HepG2 (cell line): ENCODE results near the gene SLC4A2. TPM values are rescaled to one million over a fixed set of nuclear protein-coding genes. Genes with fewer than 3 reads are reported as not detected.

Experiments used
- PAF1 ChIP-seq: IDR thresholded peaks from 2 replicates; pipeline ENCODE4 v1.6.1; 2016; ENCODE audit warnings: missing genetic modification reagents, missing compliant biosample characterization
- TMF1 ChIP-seq: sonication (generic); formaldehyde crosslinking; IDR thresholded peaks from 2 replicates; pipeline ENCODE4 v1.8.1; 2022; ENCODE audit warnings: low read depth, missing genetic modification reagents
- ZNF292 ChIP-seq: sonication (generic); formaldehyde crosslinking; IDR thresholded peaks from 2 replicates; pipeline ENCODE4 v1.8.1; 2022; ENCODE audit warnings: mild to moderate bottlenecking, low read depth, missing genetic modification reagents, borderline replicate concordance
- ZNF30 ChIP-seq: sonication (generic); formaldehyde crosslinking; IDR thresholded peaks from 2 replicates; pipeline ENCODE4 v1.5.0; 2020; ENCODE audit warnings: mild to moderate bottlenecking, missing genetic modification reagents
- ZNF317 ChIP-seq: sonication (generic); formaldehyde crosslinking; IDR thresholded peaks from 2 replicates; pipeline ENCODE4 v1.5.0; 2020; ENCODE audit warnings: mild to moderate bottlenecking, missing genetic modification reagents
- ZNF550 ChIP-seq: sonication (generic); formaldehyde crosslinking; IDR thresholded peaks from 2 replicates; pipeline ENCODE4 v1.4.0; 2020; ENCODE audit warnings: mild to moderate bottlenecking, missing genetic modification reagents, borderline replicate concordance
- ZNF577 ChIP-seq: sonication (generic); formaldehyde crosslinking; IDR thresholded peaks from 2 replicates; pipeline ENCODE4 v1.4.0; 2020; ENCODE audit warnings: mild to moderate bottlenecking, low read depth, missing genetic modification reagents, borderline replicate concordance
- ZNF672 ChIP-seq: sonication (generic); formaldehyde crosslinking; IDR thresholded peaks from 2 replicates; pipeline ENCODE4 v1.8.1; 2022; ENCODE audit warnings: missing genetic modification reagents
- ZSCAN25 ChIP-seq: sonication (generic); formaldehyde crosslinking; IDR thresholded peaks from 2 replicates; pipeline ENCODE4 v1.8.0; 2022; ENCODE audit warnings: mild to moderate bottlenecking, missing genetic modification reagents
- ZZZ3 ChIP-seq: sonication (generic); formaldehyde crosslinking; IDR thresholded peaks from 2 replicates; pipeline ENCODE4 v1.4.0; 2020; ENCODE audit warnings: missing genetic modification reagents, mild to moderate bottlenecking, borderline replicate concordance
- polyA plus RNA-seq, 8 experiments: library from polyadenylated mRNA; depleted of rRNA in 3 of 8; stranded (reverse) in 7 of 8; unstranded in 1 of 8; fragments of >200 nt; fragmentation: Illumina TruSeq in 4 of 8; extraction: Trizol in 4 of 8; gene quantifications; 2 replicates each; pipeline versions ENCODE4 v1.2.1 to v1.2.3, GENCODE V29; 2011 to 2016; ENCODE audit warnings: low read depth in 4 of 8, missing spikeins in 1 of 8, mixed read lengths in 1 of 8; ENCODE audit not compliant: insufficient read depth in 1 of 8
- total RNA-seq, 5 experiments: library from RNA; depleted of rRNA; stranded (reverse); fragments of >200 nt; fragmentation: Illumina TruSeq; extraction: Trizol; gene quantifications; 2 replicates each; pipeline ENCODE4 v1.2.3, GENCODE V29; 2016; ENCODE audit warnings: low read depth in 1 of 5
- TF ChIP-seq, protein P1 (sequence below), 2 experiments: sonication (generic) in 1 of 2; formaldehyde crosslinking in 1 of 2; IDR thresholded peaks; 2 replicates each; pipeline versions ENCODE4 v1.4.0 to v1.6.1; 2016 to 2020; ENCODE audit warnings: borderline replicate concordance in 1 of 2, low read depth in 1 of 2, mild to moderate bottlenecking in 1 of 2, missing genetic modification reagents in 1 of 2
- TF ChIP-seq, protein P2 (sequence below): sonication (generic); formaldehyde crosslinking; IDR thresholded peaks from 2 replicates; pipeline ENCODE4 v1.8.0; 2022; ENCODE audit warnings: low read depth, missing genetic modification reagents
- TF ChIP-seq, protein P3 (sequence below): sonication (generic); formaldehyde crosslinking; IDR thresholded peaks from 2 replicates; pipeline ENCODE4 v1.4.0; 2020; ENCODE audit warnings: missing genetic modification reagents
- TF ChIP-seq, protein P4 (sequence below): sonication (generic); formaldehyde crosslinking; IDR thresholded peaks from 2 replicates; pipeline ENCODE4 v1.4.0; 2020; ENCODE audit warnings: missing genetic modification reagents, mild to moderate bottlenecking, borderline replicate concordance

Gene SLC4A2
- total and polyA plus RNA-seq, 2 of the 13 experiments (the other 11 are each of a cell fraction or from before 2014, with no cell fraction given) = 51.9 to 73.4 TPM

DNA sequence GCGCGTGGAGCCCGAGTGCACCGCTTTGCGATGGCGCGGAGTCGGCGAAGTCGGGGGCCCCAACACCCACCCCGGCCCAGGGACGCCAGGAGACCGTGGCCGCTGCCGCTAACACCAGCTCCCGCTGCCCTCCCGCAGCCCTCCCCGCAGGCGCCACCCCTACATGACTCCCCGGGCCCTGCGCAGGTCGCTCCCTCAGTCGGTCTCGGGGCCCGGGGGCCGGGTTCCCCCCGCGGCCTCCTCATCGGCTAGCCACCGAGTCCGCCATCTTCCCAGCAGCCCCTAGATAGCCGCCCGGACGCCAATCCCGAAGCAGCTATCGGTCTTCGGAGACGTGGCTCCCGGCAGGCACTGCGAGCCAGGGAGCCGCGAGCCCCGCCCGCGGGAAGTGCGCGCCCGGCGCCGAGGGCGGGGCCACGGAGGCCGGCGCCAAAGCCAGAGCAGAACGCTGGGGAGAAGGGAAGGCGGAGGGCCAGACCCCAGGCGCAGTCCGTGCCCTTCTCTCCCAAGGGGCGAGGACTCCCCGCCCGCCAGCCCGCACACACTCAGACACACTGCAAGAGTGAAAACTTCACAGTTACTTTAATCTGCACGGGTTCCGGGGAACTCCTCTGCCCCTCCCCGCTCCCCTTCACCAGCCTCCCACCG, 21.3 kb downstream of the SLC4A2 start, which contains the start of gene FASTK (continued):
- TF ChIP-seq, protein P1, sequence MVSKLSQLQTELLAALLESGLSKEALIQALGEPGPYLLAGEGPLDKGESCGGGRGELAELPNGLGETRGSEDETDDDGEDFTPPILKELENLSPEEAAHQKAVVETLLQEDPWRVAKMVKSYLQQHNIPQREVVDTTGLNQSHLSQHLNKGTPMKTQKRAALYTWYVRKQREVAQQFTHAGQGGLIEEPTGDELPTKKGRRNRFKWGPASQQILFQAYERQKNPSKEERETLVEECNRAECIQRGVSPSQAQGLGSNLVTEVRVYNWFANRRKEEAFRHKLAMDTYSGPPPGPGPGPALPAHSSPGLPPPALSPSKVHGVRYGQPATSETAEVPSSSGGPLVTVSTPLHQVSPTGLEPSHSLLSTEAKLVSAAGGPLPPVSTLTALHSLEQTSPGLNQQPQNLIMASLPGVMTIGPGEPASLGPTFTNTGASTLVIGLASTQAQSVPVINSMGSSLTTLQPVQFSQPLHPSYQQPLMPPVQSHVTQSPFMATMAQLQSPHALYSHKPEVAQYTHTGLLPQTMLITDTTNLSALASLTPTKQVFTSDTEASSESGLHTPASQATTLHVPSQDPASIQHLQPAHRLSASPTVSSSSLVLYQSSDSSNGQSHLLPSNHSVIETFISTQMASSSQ (IDR thresholded peaks at IDR 0.05; ENCODE audit: low read depth) = no peak
- TF ChIP-seq, protein P1 (CRISPR knock-in tag; IDR thresholded peaks at IDR 0.05; ENCODE audit: borderline replicate concordance) = peak; percentile 69; the same call in 1 of the 2 replicates
- peak; percentile 78; the same call in 1 of the 2 replicates for TF ChIP-seq ZZZ3 (CRISPR knock-in tag)
- TF ChIP-seq ZNF550 (CRISPR knock-in tag) = no peak
- TF ChIP-seq PAF1 (CRISPR knock-in tag) = no peak
- TF ChIP-seq ZNF317 (CRISPR knock-in tag) = no peak
- TF ChIP-seq TMF1 (CRISPR knock-in tag) = 0 out of 2 replicates have a peak, but pooled peaks have one; percentile 48
- no peak for TF ChIP-seq ZNF672
- TF ChIP-seq, protein P2, sequence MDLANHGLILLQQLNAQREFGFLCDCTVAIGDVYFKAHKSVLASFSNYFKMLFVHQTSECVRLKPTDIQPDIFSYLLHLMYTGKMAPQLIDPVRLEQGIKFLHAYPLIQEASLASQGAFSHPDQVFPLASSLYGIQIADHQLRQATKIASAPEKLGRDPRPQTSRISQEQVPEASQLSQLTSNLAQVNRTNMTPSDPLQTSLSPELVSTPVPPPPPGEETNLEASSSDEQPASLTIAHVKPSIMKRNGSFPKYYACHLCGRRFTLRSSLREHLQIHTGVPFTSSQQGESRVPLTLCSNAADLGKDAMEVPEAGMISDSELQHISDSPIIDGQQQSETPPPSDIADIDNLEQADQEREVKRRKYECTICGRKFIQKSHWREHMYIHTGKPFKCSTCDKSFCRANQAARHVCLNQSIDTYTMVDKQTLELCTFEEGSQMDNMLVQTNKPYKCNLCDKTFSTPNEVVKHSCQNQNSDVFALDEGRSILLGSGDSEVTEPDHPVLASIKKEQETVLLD (CRISPR knock-in tag) = peak; percentile 15
- no peak for TF ChIP-seq ZNF577 (CRISPR knock-in tag)
- TF ChIP-seq ZSCAN25 (CRISPR knock-in tag) = peak; percentile 74
- TF ChIP-seq, protein P3, sequence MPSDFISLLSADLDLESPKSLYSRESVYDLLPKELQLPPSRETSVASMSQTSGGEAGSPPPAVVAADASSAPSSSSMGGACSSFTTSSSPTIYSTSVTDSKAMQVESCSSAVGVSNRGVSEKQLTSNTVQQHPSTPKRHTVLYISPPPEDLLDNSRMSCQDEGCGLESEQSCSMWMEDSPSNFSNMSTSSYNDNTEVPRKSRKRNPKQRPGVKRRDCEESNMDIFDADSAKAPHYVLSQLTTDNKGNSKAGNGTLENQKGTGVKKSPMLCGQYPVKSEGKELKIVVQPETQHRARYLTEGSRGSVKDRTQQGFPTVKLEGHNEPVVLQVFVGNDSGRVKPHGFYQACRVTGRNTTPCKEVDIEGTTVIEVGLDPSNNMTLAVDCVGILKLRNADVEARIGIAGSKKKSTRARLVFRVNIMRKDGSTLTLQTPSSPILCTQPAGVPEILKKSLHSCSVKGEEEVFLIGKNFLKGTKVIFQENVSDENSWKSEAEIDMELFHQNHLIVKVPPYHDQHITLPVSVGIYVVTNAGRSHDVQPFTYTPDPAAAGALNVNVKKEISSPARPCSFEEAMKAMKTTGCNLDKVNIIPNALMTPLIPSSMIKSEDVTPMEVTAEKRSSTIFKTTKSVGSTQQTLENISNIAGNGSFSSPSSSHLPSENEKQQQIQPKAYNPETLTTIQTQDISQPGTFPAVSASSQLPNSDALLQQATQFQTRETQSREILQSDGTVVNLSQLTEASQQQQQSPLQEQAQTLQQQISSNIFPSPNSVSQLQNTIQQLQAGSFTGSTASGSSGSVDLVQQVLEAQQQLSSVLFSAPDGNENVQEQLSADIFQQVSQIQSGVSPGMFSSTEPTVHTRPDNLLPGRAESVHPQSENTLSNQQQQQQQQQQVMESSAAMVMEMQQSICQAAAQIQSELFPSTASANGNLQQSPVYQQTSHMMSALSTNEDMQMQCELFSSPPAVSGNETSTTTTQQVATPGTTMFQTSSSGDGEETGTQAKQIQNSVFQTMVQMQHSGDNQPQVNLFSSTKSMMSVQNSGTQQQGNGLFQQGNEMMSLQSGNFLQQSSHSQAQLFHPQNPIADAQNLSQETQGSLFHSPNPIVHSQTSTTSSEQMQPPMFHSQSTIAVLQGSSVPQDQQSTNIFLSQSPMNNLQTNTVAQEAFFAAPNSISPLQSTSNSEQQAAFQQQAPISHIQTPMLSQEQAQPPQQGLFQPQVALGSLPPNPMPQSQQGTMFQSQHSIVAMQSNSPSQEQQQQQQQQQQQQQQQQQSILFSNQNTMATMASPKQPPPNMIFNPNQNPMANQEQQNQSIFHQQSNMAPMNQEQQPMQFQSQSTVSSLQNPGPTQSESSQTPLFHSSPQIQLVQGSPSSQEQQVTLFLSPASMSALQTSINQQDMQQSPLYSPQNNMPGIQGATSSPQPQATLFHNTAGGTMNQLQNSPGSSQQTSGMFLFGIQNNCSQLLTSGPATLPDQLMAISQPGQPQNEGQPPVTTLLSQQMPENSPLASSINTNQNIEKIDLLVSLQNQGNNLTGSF (CRISPR knock-in tag) = peak; percentile 75
- TF ChIP-seq ZNF30 (CRISPR knock-in tag) = peak; percentile 17; the same call in 1 of the 2 replicates
- TF ChIP-seq, protein P4, sequence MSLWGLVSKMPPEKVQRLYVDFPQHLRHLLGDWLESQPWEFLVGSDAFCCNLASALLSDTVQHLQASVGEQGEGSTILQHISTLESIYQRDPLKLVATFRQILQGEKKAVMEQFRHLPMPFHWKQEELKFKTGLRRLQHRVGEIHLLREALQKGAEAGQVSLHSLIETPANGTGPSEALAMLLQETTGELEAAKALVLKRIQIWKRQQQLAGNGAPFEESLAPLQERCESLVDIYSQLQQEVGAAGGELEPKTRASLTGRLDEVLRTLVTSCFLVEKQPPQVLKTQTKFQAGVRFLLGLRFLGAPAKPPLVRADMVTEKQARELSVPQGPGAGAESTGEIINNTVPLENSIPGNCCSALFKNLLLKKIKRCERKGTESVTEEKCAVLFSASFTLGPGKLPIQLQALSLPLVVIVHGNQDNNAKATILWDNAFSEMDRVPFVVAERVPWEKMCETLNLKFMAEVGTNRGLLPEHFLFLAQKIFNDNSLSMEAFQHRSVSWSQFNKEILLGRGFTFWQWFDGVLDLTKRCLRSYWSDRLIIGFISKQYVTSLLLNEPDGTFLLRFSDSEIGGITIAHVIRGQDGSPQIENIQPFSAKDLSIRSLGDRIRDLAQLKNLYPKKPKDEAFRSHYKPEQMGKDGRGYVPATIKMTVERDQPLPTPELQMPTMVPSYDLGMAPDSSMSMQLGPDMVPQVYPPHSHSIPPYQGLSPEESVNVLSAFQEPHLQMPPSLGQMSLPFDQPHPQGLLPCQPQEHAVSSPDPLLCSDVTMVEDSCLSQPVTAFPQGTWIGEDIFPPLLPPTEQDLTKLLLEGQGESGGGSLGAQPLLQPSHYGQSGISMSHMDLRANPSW (CRISPR knock-in tag) = no peak; the same call in 1 of the 2 replicates
- no peak for TF ChIP-seq ZNF292
